IPS DF 19.7 (cell line): Measurements from ENCODE around the gene KCTD19.

Experiments
- DNase-seq: peaks from one replicate; pipeline ENCODE4 v3.0.0-alpha.2; 2013; ENCODE audit warnings: low read depth, low spot score

KCTD19 gene

DNA sequence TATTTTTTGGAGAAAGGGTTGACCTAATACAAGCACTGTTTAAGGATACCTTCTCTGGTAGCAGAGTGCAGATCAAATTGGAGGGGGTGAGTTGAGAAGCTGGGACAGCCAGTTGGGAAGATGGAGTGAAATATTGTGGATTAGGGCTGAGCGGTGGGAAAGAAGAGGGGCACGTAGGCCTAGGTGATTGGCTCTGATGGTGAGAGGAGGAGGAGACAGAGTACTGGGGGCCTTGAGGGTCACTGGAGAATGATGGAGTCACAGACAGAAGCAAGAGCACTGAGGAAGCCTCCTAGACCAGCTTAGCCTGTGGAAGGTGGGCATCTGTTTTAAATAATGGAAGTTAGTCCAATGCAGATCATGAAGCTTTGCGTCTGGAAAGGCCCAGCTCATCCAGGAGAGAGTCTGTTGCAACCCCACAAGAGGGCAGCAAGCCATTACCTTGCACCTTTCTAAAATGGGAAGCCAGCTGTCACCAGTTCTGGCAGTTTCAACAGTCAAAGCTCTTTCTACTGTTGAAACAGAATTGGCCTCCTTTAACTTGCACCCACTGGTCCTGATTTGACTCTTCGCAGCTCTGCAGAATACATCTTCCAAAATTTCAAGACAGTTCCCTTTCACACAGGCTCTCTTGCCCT is 66.0 kb downstream of the KCTD19 start:
- DNase-seq, result no peak

DNA sequence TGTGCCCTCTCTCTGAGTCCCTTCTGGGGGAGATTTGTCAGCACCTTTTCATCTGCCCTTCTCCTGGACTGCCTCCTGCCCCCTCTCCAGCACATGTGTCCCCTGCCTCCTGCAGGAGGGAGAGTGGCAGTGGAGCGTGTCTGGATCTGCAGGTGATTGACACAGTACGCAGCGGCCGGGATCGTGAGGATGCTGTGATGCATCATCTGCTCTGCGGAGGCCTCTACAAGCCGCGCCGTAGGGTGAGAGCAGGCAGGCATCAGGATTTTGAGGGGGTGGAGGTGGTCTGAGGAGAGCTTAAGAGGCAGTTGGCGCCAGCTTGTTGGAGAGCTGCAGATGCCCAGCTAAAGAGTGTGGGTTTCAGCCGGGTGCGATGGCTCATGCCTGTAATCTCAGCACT is 66.8 kb downstream of the KCTD19 start:
- no peak for DNase-seq

DNA sequence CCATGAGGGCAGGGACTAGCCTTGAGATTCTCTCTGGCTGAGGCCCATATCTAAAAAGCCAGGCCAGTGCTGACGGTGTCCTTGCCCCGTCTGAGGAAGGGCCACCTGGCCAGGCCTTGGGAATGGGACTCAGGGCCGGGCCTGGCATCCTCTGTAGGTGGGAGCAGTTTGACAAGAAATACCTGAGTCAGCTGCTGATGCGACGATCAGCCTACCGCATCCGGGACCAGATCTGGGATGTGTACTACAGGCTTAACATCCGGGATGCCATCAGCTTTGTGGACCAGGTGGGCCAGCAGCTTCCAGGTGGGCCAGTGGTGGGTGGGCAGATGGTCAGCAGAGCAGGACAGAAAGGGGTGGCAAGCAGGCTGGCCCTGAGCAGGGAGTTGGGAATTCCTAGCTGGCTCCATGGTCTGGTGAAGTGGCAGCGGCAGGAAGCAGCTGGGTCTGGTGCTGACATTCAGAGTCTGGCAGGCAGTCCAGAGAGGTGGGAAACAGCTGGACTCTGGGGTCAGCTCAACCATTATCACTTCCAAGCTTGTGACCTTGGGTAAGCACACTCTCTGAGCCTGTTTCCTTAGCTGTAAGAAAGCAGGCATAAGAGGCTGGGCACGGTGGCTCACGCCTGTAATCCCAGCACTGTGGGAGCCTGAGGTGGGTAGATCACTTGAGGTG is 68.2 kb downstream of the KCTD19 start:
- DNase-seq, result no peak

DNA sequence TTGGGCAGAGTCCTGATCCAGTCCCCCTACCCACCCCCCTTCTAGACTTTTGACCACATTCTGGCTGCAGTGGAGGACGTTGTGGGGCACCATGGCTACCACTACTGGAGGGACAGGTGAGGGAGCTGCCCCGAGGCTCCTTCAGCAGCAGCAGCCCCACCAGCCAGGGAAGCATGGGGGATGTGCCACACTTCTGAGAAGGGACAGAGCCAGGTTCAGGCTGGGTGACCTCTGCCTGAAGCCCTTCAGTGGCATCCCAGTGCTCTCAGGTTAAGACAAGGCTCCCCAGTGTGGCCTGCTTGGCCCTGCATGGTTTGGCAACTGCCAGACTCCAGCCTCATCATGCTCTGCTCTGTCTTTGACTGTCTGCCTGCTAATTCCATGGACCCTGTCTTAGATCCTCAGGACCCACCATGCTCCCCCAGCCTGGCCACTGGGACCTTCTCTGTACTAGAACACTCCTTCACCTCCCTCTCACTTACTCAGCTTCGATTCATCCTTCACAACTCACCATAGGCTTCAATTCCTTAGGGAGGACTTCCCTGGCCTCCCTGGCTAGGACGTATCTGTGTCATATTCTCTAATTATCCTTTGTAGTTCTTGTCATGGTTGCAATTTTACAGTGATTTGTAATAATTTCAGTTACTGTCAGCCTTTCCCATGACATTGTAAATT is 68.9 kb downstream of the KCTD19 start:
- no peak for DNase-seq

DNA sequence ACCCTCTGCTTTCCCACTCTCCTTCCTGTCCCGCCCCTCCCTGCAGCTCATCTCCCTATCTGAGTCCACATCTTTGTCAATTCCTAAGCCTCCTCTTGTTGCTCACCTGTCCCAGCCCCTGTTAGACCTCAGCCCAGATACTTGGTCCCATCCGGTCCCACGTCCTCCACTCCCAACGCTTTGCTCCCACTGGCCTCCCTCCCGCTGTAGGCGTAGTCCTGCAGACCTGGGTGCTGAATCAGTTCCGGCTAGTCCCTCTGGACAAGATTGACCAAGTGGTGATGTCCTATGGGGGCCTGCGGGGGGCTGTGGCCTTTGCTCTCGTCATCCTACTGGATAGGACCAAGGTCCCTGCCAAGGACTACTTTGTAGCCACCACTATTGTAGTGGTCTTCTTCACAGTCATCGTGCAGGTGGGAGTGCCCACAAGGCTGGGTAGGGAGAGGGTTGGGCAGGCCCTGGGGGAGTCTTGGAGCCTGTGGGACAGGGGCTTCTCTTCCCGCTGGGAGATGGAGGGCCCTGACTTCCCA is 69.8 kb downstream of the KCTD19 start:
- no peak for DNase-seq

DNA sequence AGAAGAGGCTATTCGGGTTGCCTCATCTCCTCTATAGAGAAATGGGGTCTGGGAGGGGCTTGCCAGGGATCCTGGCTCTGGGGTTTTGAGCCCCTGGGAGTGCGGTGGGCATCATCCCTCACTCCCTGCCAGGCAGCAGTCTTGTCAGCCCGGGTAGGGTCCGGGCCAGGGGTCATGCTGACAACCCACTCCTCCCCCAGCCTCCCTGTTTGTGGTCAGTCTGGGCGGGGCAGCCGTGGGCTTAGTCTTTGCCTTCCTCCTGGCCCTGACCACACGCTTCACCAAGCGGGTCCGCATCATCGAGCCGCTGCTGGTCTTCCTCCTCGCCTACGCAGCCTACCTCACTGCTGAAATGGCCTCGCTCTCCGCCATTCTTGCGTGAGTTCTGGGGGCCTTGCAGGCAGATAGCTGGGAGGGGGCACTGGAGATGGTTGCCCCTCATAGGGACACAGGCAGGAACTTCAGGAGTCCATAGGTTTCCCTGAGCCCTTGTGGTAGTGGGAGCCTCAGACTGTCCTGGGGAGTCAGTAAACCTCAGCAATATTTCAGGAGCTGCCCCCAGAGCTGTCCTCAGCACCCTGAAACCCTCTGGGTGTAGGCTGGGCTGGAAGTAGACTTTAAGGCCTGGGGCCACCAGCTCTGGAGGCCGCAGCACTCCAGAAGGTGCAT is 70.9 kb downstream of the KCTD19 start:
- no peak for DNase-seq

DNA sequence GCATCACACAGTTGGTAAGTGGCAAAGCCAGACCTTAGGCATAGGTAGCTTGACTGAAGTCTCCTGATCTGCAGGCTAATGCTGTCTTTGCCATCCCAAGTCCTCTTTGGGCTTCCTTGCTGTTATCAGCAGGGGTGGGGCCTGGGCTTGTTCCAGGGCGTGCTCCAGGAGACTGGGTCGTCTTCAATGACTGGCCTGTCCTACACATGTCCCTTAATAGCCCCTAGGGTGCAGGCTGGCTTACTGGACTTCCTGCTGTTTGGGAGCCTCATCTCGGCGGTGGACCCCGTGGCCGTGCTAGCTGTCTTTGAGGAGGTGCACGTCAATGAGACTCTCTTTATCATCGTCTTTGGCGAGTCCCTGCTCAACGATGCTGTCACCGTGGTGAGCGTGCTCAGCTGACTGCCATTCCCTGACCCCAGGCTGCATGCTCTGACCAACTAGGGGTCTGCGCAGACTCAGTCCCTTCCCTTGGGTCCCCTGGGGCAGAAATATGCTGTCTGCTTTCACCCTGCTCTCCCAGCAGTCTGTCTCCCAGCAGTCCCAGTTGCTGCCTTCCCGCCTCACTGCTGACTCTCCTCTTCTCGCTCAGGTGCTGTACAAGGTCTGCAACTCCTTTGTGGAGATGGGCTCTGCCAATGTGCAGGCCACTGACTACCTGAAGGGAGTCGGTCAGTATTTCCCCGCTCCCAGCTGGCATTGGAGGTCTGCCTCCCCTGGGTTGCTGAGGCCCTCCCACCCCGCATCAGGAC is 71.6 kb downstream of the KCTD19 start:
- DNase-seq, result no peak

DNA sequence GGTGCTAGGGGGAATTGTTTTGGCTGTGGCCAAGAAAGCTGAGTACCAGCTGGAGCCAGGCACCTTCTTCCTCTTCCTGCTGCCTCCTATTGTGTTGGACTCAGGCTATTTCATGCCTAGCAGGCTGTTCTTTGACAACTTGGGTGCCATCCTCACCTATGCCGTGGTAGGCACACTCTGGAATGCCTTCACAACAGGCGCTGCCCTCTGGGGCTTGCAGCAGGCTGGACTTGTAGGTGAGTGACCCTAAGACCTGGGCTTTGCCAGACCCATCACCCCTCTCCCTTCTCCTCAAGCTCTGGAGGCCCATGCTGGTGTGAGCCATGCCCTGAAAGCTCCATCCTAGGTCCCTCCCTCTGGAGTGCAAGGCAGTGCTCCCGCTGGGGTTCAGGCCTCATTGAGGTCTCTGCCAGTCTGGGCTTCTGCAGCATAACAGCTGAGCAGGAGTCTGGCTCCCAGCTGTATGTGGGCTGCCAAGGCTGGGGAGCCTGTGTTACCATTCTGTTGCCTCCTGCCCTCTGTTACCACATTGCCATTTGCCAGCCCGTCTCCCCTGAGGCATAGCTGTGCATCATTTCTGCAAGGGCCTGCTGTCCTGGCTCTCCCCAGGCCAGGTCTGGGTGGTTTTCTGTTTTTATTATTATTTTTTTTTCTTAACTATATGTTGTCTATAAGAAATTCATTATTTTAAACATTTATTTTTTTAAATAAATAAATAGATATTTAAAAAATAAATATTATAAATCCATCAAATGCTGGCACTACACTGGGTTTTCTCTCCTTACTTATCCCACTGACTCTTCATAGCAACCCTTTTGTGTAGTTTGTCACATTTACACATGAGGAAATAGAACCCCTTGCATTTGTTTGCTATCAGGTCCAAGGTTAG is 73.7 kb downstream of the KCTD19 start:
- DNase-seq, result no peak

DNA sequence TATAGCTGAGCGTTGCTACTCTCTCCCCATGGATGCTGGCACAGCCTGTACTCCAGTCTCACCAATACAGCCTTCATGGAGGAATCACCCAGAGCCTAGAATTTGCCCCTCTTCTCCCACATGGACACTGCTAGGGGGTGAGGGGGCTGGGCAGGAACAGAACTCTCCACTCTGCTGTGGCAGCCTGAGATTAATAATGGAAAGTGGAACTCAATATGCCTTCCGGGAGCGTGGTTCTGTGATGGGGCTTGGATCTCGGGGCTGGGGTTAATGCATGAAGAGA is 76.6 kb downstream of the KCTD19 start:
- DNase-seq, result no peak

DNA sequence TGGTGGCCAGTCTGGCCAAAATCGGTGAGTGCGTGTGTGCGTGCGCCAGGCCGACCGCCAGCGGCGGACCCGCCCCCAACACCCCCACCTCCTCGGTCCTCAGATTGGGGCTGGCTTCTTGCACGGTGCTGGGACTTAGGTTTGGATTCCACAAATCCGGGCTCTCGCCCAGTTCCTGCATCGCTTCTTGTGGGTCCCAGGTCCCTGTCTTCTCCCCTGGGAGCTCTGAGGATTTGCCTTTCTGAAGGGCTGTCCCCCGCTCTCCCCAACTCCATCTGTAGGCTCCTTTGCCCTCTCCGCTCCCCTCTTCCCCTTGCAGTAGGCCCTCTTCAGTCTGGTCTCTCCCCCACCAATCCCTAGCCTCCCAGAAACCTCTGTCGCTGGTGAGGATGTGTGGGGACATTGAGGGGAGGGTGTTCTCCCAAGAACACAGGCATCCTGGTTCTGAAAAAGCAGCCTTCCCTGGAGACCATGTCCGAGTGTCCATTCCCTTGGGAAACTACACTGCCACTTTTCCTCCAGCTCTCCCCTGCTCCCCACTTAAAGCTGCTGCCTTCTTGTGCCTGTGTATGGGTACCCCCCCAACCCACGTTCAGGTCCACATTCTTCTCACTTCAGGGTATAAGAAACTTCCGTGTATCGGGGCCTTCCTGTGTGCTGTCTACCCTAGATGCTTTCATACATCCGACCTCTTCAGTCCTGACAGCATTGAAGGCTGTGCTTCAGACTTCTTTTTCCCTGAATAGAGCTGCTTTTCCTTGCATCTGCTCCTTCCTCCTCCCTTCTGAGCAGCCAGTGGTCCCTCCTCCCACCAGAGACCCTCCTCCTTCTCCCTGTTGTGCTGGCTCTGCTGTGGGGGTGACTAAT is 77.1 kb downstream of the KCTD19 start:
- no peak for DNase-seq

DNA sequence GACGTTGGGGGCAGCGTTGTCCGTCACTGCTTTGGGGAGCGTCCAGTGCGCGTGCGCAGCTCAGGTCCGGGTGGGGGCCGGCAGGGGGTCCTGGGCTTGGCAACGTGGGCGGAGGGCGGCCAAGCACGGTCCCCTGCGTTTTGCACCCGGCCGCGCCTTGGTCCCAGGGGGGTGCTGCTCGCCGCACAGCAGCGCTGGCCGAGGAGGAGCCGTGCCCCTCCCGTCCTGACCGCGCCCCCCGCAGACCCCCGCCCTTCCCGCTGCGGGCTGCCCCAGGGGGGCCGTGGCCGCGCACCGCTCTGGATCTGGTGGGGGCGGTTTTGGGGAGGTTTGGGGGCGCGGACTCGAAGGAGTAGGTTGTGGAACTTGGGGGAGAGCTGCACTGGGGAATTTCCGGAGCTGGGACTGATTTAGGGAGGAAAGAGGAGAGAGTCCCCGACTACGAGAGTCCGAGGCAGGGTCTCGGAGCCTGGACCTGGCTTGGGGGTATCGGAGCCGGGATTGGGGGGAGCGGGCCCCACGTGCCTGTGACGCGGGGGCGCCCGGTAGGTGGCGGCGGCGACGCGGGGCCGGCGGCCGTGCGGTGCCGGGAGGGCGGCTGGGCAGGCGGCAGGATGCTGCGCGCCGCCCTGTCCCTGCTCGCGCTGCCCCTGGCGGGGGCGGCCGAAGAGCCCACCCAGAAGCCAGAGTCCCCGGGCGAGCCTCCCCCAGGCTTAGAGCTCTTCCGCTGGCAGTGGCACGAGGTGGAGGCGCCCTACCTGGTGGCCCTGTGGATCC is 78.0 kb downstream of the KCTD19 start, which contains the start of gene SLC9A5:
Gene SLC9A5 (plus strand): TSS at position 579 of the 777 bp plus-strand sequence. CDS start 36 bp downstream, at position 615.
- no peak for DNase-seq

DNA sequence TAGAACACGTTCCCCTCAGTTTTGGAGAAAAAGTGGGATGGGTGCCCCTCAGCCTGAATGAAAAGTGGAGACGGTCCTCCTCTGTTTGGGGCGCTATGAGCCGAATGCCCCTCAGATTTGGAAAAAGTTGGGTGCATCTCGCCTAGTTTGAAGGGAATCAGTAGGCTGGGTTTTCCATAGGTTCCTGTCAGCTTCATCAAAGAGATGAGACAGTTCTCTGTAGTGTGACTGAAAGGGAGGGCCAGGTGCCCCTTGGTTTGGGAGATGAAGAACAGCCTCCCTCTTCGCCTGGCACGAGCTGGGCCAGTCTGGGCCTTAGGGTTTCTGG is 78.5 kb downstream of the KCTD19 start:
- DNase-seq, result no peak

DNA sequence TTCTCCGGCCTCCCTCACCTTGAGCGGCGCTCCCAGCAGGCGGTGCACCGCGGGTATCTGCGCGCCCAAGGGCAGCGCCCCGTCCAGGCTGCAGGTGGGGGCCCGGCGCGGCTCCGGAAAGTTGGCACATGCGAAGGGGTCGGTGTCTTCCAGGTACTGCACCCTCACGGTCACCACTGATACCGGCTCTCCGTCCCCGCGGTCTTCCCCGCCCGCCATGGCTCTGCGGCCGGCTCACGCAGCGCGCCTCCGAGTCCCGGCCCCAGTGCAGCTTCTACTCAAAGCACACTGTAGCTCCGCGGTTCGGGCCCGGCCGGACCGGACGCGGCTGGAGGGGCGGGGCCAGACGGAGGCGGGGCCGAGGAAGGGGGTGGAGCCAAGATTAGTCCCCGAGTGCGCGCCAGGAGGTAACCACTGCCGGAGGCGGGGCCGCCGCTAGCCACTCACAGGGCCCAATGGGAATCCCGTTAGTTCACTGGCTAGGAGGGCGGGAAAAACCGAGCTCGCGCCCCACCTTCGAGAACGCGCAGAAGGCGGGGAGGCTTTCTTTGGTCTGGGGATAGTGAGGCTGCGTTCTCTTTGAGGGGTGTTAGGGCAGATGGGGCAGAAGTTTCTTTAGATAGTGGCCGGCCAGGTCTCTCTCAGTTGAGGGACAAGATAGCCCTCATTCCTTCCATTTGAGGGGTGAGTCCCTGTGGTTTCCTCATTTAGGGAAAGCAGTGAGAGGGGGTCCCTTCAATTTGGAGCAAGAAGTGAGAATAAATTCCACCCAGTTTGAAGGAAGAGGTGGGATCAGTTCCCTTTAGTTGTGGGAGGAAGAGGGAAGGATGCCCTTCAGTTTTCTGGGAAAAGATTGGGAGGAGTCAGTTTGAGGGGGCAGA is 79.1 kb downstream of the KCTD19 start, which contains the start of gene FHOD1:
Gene FHOD1 (minus strand): TSS at position 290 of the 881 bp plus-strand sequence. CDS start 71 bp downstream, at position 219.
- DNase-seq, result no peak

DNA sequence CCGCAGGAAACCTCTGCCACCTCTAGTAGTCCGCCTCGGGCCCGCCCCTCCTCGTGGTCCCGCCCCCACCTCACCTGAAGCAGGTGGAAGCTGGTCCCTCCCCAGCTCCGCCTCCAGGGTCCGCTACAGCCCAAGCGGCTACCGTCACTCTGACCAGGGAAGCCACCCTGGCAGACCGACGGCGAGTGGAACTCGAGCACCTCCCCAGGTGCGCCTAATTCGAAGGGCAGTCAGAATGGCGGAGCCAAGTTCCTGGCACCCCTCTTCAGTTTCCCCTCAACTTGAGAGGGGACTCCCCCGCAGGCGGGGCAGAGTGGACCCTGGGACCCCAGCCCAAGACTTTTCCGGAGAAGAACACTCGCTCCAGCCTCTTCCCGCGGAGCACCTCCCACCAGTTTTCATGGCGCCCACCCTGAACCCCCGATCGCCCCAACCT is 79.8 kb downstream of the KCTD19 start:
- DNase-seq, result no peak

DNA sequence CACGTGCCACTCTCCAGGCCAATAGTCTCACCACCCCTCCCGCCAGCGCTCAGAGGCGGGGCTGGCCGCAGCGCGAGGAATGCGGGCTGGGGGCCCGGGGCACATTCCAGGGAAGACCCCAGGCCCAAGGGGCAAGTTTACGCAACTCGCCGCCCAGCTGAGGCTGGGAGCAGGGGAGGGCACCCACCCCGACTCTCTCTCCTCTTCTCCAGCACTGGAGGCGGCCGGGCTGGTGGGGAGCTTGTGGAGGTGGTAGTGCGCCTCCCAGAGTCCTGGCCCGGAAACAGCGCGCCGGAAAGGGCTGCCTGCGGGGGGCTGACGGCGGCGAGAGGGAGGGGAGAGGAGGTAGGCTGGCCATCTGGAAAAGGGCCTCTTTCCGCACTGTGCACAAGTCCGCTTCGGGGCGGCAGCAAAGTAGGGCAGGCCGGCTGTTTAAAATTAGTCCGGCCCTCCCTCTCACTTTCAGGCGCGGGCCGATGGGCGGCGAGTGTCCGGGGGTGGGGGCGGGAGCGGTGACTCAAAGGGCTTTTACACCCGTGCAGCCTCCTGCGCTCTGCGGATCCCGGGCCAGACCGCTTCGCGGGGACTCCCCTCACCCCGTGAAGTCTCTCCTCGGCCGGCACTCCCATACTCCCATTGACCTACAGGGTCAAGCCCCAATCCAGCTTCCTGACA is 80.3 kb downstream of the KCTD19 start:
- no peak for DNase-seq

DNA sequence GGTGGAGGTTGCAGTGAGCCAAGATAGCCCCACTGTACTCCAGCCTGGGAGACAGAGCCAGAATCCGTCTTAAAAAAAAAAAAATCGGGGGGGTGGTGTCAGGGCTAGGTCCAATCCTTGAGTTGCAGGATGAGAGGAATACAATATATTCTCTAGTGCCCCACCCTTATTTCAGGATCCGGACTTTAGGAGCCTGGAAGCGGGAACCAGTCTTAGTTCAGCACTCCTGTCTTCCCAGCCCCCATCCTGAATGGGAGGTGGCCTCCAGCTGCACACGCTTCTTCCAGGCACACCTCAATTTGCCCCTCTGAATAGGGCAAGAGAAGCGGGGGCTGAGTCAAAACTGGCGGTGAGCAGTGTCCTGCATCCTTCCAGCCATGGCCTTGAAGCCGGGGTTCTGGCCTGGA is 80.9 kb downstream of the KCTD19 start:
- DNase-seq, result no peak

DNA sequence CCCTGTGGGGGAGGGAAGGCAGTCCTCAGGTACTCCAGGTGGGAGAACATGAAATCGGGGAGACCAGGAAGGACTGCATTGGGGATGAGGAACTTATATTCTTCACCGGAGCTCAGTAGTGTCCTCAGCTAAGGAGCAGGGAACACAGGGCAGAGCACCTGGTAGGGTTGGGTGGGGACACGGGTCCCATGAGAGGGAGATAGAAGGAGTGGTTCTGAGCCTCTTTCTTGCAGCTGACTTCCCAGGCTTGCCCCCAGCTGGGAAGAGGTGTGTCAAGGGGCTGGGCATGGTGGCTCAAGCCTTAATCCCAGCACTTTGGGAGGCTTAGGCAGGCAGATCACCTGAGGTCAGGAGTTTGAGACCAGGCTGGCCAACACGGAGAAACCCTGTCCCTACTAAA is 81.4 kb downstream of the KCTD19 start:
- DNase-seq, result no peak
